ENCODE measurements around the gene PMEPA1. TPM values are rescaled to one million over a fixed set of nuclear protein-coding genes. Genes with fewer than 3 reads are reported as not detected.

PMEPA1 gene
- total RNA-seq, 1 donor from 2014 or later: 0.14 TPM

DNA sequence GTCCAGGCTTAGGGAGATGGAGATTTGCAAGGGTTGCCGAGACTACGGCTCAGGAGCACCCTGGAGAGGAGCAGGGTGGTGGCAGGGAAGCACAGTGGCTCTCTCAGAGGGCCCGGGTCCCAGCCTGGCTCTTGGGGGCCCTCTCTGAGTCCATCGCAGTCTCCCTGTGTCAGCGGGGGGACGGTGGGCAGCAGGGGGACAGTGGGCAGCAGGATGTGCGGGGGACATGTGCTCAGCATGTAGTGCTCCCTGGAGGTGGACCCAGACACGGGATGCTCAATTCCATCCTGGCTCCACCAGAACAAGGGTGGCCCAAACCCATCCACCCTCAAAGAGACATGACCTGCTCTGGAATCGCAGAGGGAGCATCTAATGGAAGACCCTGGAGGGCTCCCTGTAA lies 46.6 kb downstream of the PMEPA1 start:
- intact Hi-C loops (cut with micrococcal nuclease): no loop called here

DNA sequence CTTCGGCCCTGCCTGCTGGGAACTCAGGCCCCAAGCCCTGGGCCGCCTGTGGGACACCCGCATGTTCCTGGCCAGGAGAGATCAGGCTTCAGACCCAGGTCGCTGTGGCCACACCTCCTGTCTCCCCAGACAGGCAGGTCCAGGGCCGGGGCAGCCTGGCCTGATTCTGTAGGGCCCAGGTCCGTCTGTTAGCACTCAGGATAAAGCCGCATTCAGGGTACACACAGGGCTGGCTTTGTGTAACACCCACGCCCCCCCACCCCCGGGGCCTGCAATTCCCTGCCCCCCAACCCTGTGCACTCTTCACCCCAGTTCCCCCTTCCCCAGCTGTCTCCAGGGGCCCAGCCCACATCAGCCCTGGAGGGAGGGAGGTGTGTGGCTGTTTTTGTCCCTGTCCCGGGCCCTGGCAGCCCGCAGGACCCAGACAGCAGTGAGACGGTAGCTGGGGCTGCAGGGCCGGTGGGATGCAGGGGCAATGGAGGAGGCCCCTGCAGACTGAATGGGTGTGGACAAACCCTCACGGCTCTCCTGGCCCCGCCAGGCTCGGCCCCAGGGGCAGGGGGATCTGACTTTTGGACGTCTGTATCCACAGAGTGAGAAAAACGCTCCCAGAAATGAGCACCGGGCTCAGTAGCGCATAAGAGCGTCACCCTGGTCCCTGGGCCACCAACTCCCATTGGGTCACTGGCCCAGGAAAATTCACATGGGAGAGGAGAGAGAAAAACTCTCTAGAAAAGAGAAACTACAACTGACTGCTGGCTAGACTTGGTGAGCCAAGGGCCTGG lies 47.2 kb downstream of the PMEPA1 start:
- intact Hi-C loops (cut with micrococcal nuclease): no loop called here

DNA sequence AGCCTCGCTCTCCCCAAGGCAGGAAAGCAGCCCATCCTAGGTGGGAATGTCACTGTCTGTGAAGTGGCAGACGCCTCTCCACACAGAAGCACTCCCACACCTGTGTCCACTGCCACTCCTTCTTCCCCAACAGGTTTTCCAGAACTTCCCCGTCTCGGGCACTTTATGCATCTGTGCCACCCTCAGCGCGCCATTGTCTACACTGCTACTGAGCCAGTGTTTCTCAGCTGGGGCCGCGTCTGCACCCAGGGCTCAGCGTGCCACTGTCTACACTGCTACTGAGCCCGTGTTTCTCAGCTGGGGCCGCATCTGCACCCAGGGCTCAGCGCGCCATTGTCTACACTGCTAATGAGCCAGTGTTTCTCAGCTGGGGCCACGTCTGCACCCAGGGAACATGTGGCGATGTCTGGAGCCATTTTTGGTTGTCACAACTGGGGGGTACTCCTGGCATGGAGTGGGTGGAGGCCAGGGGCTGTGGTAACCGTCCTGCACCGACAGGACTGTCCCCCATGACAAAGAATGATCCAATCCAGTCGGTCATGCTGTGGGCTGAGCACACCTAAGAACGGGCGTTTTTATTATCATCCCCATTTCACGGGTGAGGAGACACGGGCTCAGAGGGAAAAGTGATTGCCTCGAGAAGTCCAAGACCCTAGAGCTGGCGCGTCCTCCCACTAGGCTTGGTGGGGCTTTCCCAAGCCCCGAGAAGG lies 47.9 kb downstream of the PMEPA1 start:
- intact Hi-C loops (cut with micrococcal nuclease): no loop called here

DNA sequence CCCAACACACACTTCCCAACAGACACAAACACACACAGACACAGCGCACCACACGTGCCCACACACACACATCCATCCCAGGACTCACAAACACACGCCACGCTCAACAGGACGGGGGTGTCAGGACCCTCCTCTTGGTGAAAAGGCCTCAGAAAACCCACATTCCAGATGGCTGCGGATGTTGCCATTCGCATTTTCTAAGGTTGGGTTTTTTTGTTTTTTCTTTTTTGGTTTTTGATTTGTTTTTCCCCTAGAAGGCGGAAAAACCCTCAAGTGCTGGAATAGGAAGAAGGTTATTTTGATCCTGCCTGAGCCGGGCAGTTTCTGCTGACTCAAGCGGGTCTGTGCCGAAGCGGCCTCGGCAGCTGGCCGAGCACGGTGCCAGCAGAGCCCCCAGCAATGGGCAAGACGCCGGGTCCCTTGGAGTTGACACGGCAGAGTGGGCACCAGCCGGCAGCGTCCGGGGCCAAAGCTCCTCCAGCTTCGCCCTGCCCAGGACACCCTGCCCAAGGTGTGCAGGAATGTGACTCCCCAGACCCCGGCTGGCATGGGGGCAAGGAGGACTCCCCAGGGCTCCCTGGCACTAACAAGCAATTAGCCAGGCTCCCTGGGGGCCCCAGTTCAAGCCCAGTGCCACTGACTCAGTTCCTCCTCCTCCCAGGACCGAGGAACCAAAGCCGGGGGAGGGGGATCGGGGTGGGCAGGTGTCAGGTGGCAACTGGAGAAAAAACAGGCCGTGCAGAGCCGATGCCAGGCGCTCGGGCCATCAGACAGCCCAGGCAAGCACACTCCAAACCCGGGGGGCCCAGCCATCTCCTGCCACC lies 48.7 kb downstream of the PMEPA1 start:
- intact Hi-C loops (cut with micrococcal nuclease): no loop called here

DNA sequence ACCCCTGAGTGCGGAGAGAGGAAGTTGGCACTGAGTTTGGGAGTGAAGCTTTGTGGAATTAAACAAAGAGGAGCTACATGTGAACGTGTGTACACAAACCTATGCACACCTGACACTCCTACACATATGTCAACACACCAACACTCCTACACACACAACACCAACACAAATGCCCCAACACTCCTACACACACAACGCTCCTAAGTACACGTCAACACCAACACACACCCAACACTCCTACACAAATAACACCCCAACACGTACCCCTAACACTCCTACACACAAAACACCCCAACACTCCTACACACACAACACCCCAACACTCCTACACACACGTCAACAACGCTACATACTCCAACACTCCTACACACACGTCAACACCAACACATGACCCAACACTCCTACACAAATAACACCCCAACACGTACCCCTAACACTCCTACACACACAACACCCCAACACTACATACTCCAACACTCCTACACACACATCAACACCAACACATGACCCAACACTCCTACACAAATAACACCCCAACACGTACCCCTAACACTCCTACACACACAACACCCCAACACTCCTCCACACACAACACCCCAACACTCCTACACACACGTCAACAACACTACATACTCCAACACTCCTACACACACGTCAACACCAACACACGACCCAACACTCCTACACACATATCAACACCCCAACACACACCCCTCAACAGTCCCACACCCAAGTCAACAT lies 49.5 kb downstream of the PMEPA1 start:
- intact Hi-C loops (cut with micrococcal nuclease): no loop called here

DNA sequence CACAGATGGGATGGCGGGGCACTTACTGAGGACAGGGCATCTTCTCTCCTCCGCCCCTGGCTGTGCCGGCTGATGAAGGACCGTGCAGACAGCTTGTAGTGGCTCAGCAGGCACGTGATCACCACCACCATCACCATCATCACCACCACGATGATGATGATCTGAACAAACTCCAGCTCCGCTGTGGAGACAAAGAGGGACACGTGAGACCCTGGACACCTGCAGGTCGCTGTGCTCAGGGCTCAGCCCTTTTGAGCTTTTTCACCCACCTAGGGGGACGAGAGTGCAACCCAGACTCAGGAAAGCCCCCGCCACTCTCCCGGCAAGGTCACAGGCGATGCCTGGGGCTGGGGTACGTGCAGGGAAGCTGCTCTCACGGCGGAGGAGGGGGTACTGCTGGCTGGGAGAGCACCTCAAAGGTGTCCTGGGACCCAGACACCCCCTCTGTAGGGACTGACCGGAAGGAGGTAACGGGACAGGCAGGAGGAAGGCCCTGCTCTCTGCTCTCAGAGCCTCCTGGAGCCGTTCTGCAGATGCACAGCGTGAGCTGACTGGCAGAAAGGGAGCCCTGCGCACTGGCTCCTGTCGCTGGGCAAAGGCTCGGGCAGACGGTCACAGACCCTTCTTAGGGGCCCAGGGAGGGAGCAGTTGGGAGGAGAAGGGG lies 50.2 kb downstream of the PMEPA1 start:
- intact Hi-C loops (cut with micrococcal nuclease): no loop called here

DNA sequence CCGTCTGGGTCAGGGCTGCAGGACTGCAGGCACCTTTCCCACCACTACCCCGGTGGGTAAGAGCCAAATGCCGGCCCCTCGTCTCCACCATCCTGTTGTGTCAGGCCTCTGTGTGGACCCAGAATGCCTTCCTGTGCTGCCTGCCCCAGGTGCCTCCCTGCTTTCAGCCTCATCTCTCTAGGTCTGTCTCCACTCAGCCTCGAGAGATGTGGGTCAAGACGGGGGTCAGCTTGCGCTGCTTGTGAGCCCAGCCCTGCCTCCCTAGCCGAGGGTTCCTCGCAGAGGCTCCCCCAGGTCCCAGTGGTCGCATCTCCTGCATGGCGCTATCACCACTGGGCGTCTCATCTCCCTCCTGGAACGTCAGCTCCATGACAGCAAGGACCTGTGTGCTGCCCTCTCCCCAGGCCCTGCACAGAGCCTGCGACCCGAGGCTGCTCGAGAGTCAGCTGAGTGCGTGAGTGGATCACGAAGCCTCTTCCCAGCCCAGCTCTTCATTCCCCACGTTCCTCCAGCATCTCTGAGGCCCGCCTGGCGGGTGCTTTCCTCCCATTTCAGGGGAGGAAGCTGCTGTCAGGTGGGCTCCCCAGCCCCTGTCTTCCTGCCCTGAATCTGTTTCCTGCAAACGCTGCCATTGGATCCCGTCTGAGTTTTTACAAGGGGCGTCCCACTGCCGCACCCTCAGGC lies 50.8 kb downstream of the PMEPA1 start:
- intact Hi-C loops (cut with micrococcal nuclease): no loop called here

DNA sequence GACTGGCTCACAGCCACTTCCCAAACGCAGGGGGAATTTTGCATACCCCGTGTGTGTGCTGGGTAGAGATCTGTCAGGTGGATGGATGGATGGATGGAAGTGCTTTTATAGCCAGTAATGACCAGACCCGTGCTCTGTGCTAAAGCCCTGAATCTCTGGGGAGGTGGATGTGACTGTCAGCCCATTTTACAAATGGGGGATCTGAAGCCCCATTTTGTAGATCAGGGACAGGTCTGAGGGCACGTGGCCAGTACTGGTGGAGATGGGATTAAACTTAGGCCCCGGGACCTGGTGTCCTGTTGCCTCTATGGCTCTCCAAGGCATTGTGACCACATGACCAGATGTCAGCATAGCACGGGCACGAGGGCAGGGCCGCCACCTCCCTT lies 51.4 kb downstream of the PMEPA1 start:
- intact Hi-C loops (cut with micrococcal nuclease): no loop called here

DNA sequence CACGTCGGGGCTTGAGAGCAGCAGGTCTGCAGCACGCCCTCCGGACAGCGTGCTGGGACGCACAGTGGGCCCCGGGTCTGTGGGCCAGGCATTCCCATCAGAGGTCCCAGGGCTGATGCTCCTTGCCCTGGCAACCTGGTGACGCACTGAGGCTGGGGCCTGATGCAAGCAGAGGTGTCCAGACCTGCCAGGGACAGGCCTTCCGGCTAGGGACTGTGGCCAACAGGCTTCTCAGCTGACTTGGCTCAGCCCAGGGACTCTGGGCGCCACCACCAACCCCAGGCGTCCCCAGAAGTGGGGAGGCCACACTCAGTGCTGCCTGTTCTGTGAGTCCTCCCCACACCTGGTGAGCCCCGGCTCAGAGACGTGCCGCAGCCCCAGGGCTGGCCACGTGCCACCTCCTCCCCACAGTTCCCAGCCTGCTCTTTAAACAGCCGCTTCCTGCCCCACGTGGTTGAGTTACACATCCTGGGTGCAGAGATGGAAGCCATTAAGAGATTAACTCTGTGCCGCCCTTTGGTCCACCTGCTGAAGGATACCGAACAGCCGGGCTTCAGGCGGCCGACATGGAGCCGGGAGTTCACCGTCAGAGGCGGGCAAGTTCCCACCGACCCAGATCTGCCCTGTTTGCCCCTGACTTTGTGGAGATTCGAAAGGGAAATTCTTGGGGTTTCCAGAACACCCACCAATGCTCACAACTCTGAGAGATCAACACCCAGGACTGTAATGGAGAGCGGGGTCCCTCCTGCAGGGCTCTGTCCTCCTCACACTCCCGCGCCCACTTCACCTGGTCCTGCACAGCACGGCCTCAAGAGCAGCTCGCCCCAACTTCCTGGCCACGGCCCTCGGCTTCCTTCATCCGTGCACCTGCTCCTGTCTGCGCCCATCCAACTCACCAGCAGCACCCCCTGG lies 52.0 kb downstream of the PMEPA1 start:
- intact Hi-C loops (cut with micrococcal nuclease): no loop called here

DNA sequence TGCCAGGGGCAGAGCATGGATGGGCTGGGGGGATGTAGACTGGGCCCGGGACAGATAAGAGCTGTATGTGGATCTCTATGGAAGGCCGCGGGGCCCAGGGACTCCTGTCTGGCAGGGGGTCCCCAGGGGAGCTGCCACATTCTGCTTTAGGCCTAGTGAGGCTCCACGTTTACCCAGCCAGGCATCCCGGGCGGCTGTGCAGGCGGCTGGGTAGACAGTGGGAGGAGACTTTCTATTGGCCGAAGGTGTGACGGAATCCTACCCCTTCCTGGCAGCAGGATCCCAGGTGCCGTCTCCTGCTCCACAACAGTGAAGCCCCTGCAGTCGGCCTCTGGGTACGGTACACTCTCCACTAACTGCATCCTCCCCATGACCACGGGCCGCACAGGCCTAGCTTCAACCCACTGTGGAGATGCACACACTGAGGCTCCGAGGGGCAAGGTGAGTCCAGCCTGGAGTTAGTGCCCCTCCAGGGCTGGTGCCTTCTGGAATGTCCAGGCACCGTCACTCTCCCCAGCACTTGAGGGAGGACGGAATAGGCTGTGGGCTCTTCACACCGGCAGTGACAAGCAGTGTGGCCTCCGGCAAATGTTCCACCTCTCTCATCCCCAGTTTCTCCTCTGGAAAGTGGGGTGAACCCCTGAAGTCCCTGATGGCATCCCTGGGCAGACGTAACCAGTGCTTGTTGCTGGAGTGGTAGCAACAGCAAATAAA lies 52.8 kb downstream of the PMEPA1 start:
- intact Hi-C loops (cut with micrococcal nuclease): no loop called here

DNA sequence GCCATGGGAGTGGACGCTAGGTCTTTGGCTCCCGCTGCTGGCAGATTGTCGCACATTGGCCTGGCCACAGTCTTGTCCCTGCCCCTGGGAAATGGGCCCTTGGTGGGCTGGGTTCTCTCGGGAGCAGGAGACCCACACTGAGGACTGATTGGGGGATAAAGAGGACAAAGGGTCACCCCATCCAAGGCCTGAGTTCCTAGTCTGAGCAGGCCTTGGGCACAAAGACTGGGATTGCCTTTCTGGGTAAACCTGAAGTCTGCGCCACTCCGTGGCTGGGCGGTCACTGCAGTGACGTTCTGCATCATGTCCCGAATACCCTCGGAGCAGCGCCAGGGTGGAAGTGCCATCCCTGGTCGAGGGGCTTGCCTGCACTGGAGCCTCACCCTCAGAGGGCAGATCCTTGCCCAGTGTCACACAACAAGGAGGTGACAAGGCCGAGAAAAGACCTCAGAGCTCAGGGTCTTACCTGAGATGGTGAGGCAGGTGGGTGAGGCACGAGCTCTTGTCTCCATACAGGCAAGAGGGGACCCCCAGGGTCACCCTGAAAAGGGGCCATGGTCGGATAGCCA lies 53.5 kb downstream of the PMEPA1 start:
- intact Hi-C loops (cut with micrococcal nuclease): no loop called here

DNA sequence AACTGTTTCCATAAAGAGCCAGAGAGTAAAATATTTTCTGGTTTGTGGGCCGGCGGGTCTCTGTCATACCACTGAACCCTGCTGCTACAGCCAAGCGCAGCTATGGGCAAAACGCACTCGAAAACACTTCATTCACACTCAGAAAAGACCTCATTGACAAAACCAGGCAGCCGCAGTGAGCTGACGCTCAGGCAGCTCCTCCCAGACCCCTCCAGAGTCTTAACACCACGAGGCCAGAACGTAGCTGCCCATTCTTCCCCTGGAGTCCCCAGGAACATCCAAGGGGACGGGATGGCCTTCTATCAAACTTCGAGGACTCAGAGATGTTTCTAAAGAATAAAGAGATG lies 54.0 kb downstream of the PMEPA1 start:
- intact Hi-C loops (cut with micrococcal nuclease): loop anchor here (2.0 kb wide), 3 partner anchors 35 to 523 kb away; partner anchors contain the start of gene ZBP1

DNA sequence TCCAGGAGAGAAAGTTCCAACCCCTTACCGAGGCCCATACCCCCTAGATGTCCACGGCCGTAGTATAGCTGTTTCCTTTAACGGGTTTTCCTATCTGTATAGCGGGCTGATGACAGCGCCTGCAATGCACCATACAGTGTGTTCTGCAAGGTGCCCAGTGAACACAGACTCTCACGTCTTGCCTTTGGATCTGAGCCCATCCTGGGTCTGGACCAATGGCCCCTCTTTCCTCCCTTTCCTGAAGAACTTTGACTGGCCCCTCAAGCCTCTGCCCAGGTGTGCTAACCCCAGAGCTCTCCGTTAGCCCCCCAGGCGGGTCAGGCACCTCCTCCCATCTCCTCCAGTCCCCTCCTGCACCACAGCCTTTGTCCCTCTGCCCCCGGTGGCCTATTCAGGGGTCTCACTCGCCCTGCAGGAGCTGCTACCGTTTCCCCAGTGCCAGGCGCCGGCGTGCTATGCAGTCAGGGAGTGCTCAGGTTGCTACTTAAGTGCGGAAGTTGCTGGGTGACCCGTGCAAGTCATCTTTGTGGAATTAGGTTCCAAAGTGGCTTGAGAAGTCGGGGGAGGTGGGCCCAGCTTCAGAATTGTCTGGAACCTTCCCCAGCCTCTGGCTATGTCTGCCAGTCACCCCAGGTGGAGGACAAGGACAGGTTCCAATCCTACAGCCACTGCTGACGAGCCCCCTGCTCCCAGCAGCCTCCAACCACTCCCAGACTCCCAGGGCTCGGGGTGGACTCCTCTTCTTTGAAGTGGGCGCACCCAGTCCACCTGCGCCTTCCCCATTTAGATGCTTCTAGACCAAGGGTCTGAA lies 54.6 kb downstream of the PMEPA1 start:
- intact Hi-C loops (cut with micrococcal nuclease): loop anchor here (2.0 kb wide), 3 partner anchors 34 to 524 kb away; partner anchors contain the start of gene ZBP1

DNA sequence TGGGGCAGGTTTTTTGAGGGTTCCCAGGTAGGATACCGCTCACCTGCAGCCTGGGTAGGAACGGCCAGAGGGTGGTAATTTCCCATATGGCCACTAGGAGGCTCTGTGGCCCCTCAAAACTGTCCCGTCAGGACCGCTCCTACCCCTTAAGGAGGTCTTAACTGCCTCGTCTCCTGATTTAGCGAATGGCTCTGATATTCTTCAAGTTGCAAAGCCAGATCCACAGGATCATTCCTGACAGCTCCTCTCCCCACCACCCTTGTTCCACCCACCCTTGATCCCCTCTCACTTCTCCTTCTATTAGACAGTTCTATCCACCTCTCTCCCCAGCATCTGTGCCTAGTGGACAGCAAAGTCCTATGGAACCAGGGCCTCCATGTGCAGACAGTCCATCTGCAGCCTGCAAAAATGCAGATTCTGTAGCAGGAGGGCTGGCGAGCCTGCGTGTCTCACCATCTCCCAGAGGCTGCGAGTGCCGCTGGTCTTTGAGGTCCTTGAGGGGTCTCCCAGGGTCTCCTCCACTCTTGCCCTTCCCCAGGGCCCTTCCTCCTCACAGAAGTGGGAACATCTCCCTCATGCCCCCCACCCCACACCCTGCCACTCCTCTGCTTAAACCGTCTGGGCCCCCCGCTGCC lies 55.3 kb downstream of the PMEPA1 start:
- intact Hi-C loops (cut with micrococcal nuclease): loop anchor here (2.0 kb wide), 3 partner anchors 34 to 524 kb away; partner anchors contain the start of gene ZBP1

DNA sequence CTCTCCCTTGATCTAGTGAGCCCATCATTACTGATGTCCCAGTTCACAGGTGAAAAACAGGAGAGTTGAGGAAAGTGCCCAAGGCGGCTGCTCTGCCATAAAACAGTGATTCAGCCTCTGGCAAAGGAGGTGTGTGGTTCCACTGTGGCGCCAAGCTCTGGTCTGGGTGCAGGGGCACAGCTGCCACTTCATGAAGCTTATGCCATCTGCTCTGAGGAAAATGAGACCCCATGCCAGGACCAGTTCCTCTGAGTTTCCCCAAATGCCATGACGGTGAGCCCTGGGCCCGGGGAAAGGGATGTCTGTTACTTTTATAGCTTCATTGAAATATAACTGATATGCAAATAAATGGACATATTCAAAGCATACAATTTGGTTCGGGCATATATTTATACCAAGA lies 55.9 kb downstream of the PMEPA1 start:
- intact Hi-C loops (cut with micrococcal nuclease): loop anchor here (2.0 kb wide), 3 partner anchors 33 to 525 kb away; partner anchors contain the start of gene ZBP1

DNA sequence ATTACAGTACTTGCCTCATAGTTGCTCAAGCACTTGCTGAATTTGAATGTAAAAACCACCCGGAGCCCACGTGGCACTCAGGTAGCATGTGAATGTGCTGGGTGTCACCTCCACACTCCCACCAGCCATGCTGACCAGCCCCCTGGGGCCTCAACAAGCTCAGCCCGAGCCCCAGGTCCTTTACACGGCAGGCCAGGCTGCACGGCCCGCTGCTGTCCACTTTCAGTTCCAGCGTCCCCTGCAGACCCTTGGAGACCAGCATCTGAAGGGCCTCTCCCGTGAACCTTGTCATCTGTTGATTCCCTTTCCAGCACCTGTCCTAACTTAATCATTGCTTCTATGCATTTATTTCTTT lies 56.3 kb downstream of the PMEPA1 start:
- intact Hi-C loops (cut with micrococcal nuclease): no loop called here
